ENCODE measurements around the gene SLC25A42. TPM values are rescaled to one million over a fixed set of nuclear protein-coding genes. Genes with fewer than 3 reads are reported as not detected.

SLC25A42 gene
- total RNA-seq, 1 donor from 2014 or later, result 1.3 TPM

DNA sequence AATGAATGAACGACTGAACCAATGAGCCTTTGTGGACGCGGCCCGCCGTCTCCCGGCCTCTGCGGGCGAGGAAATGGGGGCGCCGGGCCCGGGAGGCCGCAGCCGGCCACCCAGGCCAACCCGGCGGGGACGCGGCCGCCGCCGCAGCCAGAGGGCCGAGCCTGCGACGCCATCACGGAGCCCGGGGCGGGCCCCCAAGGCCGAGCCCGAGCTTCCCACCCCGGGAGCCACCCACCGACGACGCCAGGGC lies 30.7 kb upstream of the SLC25A42 start:
- H3K36me3 ChIP-seq (ENCODE audit: control insufficient read depth, insufficient read depth, low read length), result peaks cover 10% of the 10 kb centered on the region
- TF ChIP-seq, protein P1, sequence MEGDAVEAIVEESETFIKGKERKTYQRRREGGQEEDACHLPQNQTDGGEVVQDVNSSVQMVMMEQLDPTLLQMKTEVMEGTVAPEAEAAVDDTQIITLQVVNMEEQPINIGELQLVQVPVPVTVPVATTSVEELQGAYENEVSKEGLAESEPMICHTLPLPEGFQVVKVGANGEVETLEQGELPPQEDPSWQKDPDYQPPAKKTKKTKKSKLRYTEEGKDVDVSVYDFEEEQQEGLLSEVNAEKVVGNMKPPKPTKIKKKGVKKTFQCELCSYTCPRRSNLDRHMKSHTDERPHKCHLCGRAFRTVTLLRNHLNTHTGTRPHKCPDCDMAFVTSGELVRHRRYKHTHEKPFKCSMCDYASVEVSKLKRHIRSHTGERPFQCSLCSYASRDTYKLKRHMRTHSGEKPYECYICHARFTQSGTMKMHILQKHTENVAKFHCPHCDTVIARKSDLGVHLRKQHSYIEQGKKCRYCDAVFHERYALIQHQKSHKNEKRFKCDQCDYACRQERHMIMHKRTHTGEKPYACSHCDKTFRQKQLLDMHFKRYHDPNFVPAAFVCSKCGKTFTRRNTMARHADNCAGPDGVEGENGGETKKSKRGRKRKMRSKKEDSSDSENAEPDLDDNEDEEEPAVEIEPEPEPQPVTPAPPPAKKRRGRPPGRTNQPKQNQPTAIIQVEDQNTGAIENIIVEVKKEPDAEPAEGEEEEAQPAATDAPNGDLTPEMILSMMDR (IDR thresholded peaks at IDR 0.05; ENCODE audit: insufficient read depth, low read length, severe bottlenecking), result no peak
- peak overlapping the region; percentile 87 for H3K4me3 ChIP-seq (ENCODE audit: low read depth, low read length)
- H3K27me3 ChIP-seq (ENCODE audit: control insufficient read depth, insufficient read depth, low read length), result no peaks in the 10 kb centered on the region
- DNase-seq (ENCODE audit: low read depth), result no peak
- no peak for FAIRE-seq

DNA sequence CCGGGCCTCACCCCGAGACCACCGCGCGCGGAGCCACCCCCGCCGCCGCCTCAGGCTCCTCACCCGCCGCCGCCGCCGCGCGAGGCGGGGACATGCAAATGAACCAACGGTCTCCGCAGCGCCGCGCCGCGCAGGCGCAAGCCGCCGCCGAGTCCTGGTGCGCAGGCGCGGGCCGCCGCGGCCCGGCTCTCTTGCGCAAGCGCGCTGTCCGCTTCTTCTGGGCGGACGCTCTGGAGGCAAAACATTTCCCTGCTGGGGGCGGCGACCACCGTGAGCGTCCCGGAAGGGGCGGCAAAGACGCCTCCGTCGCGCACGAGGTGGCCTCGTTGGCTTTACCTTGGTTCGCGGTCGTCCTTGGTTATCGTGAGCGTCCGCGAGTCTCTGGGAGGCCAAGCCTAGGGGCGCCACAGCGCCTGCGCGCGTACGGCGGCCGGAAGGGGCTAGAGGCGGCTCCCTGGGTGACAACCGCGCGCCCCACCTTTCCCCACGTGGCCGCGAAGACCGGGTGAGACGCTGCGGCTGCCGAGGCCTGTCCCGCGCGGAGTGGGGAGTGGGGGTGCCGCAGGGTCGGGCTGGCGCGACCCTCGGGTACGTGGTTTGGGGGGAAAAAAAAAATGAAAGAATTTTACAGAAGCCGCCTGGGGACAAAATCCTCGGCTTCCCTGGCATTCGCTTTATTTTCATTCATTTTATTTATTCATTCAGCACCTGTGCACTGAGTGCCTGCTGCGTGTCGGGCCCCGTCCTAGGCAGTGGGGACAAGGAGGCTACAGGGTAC lies 30.2 kb upstream of the SLC25A42 start, which contains the start of the genes ARMC6 and SUGP2:
Gene ARMC6, plus strand, starts transcription at position 178 of the 778 bp plus-strand sequence. CDS start 607 bp downstream, outside the sequence.
Gene SUGP2, minus strand, starts transcription at position 92 of the 778 bp plus-strand sequence. CDS start 2,446 bp downstream, outside the sequence.
- TF ChIP-seq, protein P1 (IDR thresholded peaks at IDR 0.05; ENCODE audit: insufficient read depth, low read length, severe bottlenecking), result peak; percentile 9
- Histone ChIP-seq H3K27me3 (ENCODE audit: control insufficient read depth, insufficient read depth, low read length) (no peaks in the 10 kb centered on the region), H3K36me3 (ENCODE audit: control insufficient read depth, insufficient read depth, low read length) (peaks cover 8% of the 10 kb centered on the region), H3K4me3 (ENCODE audit: low read depth, low read length) (peak within 1 kb of the TSS; percentile 87)
- DNase-seq (ENCODE audit: low read depth) (peak; percentile 78), FAIRE-seq (no peak)

DNA sequence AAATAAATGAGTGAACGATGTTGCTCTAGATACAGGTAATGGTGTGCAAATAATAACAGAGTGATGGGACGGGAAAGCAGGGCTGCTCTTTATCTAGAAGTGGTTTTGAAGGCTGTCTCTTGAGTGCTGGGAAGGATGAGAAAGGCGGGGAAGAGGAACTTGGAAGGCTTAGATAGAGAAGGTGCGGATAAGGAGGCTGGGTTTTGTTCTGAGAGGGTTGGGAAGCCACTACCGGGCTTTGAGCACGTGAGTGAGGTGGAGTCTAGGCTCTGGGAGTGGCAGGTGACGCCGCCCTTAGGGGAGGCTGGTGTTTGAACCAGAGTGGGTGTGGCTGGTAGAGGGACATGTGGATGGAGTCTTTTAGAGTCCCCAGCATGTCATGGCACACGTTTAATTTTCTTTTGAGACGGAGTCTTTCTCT lies 29.6 kb upstream of the SLC25A42 start:
- Histone ChIP-seq H3K36me3 (ENCODE audit: control insufficient read depth, insufficient read depth, low read length) (peaks cover 7% of the 10 kb centered on the region), H3K27me3 (ENCODE audit: control insufficient read depth, insufficient read depth, low read length) (no peaks in the 10 kb centered on the region), H3K4me3 (ENCODE audit: low read depth, low read length) (peak overlapping the region; percentile 87)
- TF ChIP-seq, protein P1 (IDR thresholded peaks at IDR 0.05; ENCODE audit: insufficient read depth, low read length, severe bottlenecking), result no peak
- no peak for FAIRE-seq
- DNase-seq (ENCODE audit: low read depth), result peak; percentile 67

DNA sequence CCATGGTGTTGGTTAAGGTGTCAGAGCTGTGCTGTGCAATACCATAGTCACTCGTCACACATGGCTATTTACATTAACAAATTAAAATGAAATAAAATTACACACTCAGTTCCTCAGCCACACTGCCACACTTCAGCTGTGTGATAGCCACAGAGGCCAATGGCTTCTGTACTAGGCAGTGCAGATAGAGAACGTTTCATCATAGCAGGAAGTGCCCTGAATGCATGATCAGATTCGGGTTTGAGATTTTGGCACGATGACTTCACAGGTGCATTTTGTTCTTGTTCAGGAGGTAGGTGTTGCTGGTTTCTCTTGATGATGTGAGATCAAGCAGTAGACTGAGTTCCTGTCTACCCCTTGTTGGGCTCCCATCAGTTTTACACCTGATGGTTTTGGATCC lies 23.9 kb upstream of the SLC25A42 start:
- TF ChIP-seq, protein P1 (IDR thresholded peaks at IDR 0.05; ENCODE audit: insufficient read depth, low read length, severe bottlenecking), result no peak
- H3K27me3 ChIP-seq (ENCODE audit: control insufficient read depth, insufficient read depth, low read length), result no peaks in the 10 kb centered on the region
- FAIRE-seq (no peak), DNase-seq (ENCODE audit: low read depth) (no peak)
- H3K36me3 ChIP-seq (ENCODE audit: control insufficient read depth, insufficient read depth, low read length), result peaks cover 16% of the 10 kb centered on the region
- no peak overlapping the region for H3K4me3 ChIP-seq (ENCODE audit: low read depth, low read length)

DNA sequence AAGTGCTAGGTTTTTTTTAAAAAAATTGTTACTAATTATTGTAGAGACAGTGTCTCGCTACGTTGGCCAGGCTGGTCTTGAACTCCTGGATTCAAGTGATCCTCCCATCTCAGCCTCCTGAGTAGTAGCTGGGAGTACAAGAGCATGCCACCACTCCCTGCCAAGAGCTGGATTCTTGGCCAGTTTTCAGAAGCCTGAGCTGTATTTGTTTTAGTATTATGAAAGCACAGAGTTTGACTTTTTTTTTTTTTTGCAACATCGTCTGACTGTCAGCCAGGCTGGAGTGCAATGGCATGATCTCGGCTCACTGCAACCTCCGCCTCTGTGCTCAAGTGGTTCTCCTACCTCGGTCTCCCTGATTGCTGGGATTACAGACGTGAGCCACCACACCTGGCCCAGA lies 23.4 kb upstream of the SLC25A42 start:
- Histone ChIP-seq H3K36me3 (ENCODE audit: control insufficient read depth, insufficient read depth, low read length) (peaks cover 16% of the 10 kb centered on the region), H3K27me3 (ENCODE audit: control insufficient read depth, insufficient read depth, low read length) (no peaks in the 10 kb centered on the region), H3K4me3 (ENCODE audit: low read depth, low read length) (no peak overlapping the region)
- DNase-seq (ENCODE audit: low read depth), result peak; percentile 36
- FAIRE-seq, result no peak
- TF ChIP-seq, protein P1 (IDR thresholded peaks at IDR 0.05; ENCODE audit: insufficient read depth, low read length, severe bottlenecking), result no peak

Measured in bronchial epithelial cell (primary cell).